ENCODE measurements around the gene PRDM15. TPM values are rescaled to one million over a fixed set of nuclear protein-coding genes. Genes with fewer than 3 reads are reported as not detected.

The PRDM15 gene
- total and polyA plus RNA-seq, 4 donors: 1.2 to 5.7 (median 2.1) TPM

DNA sequence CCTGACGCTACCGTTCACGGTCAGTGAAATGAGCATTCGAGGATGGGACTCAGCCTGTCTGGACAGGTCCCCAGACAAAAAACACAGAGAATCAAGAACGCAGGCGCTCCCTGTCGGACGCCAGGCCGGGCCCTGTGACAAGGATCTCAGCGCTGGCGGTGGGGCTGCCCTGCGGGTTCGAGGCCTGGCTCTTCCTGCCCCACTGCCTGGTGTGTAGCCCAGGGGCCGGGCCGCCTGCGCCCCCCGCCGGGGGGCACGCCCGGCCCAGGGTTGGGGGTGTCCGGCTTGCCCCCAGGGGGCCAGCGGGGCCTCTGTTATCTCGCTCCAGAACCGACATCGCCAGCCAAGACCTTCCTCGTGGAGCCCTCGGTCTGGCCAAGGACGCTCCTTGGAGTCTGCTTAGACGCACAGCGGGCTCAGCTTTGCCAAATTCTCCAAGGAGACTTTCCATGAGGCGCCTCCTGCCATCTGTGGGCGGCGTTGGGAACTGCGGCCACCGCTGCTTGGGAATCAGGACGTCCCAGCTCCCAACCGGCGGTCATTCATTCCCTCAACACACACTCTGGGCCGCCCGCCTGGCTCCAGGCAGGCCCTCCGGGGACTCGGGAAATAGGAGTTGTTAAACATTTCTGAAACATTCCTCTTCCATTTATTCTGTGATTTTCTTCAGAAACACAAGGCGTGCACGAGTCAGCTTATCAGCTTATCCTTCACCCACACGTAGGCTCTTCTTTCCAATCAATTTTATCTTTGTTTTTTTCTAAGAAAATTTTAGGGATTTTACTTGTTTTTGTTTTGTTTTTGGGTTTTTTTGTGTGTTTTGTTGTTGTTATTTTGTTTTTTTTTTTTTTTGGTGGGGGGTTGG lies 101.0 kb downstream of the PRDM15 start:
- no peak overlapping the region for H3K4me3 ChIP-seq (ENCODE audit: low read depth in 1 of 3, low read length in 3 of 3)
- TF ChIP-seq EGR1 (IDR thresholded peaks at IDR 0.05; ENCODE audit: low read depth in 2 of 2): no peak
- TF ChIP-seq RAD21 (IDR thresholded peaks at IDR 0.05): peak; percentile 89 to 93
- TF ChIP-seq, protein P1, sequence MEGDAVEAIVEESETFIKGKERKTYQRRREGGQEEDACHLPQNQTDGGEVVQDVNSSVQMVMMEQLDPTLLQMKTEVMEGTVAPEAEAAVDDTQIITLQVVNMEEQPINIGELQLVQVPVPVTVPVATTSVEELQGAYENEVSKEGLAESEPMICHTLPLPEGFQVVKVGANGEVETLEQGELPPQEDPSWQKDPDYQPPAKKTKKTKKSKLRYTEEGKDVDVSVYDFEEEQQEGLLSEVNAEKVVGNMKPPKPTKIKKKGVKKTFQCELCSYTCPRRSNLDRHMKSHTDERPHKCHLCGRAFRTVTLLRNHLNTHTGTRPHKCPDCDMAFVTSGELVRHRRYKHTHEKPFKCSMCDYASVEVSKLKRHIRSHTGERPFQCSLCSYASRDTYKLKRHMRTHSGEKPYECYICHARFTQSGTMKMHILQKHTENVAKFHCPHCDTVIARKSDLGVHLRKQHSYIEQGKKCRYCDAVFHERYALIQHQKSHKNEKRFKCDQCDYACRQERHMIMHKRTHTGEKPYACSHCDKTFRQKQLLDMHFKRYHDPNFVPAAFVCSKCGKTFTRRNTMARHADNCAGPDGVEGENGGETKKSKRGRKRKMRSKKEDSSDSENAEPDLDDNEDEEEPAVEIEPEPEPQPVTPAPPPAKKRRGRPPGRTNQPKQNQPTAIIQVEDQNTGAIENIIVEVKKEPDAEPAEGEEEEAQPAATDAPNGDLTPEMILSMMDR (IDR thresholded peaks at IDR 0.05; ENCODE audit: low read depth, low read length, missing input control): peak; percentile 96
- TF ChIP-seq SP1 (IDR thresholded peaks at IDR 0.05): no peak
- peak in 1 of 2 donors; percentile 17 for TF ChIP-seq RXRA (IDR thresholded peaks at IDR 0.05)
- TF ChIP-seq FOXA2 (IDR thresholded peaks at IDR 0.05): no peak
- no peak for TF ChIP-seq JUND (IDR thresholded peaks at IDR 0.05)
- no peak for TF ChIP-seq GABPA (IDR thresholded peaks at IDR 0.05 in 1 of 2, conservative IDR thresholded peaks at IDR 0.05 in 1 of 2)
- no peak for TF ChIP-seq TAF1 (conservative IDR thresholded peaks at IDR 0.05)
- peak in 1 of 2 donors; percentile 4 for TF ChIP-seq HNF4A (conservative IDR thresholded peaks at IDR 0.05)
- no peak for TF ChIP-seq YY1 (IDR thresholded peaks at IDR 0.05)
- peak; percentile 73 for DNase-seq (ENCODE audit: low spot score)

DNA sequence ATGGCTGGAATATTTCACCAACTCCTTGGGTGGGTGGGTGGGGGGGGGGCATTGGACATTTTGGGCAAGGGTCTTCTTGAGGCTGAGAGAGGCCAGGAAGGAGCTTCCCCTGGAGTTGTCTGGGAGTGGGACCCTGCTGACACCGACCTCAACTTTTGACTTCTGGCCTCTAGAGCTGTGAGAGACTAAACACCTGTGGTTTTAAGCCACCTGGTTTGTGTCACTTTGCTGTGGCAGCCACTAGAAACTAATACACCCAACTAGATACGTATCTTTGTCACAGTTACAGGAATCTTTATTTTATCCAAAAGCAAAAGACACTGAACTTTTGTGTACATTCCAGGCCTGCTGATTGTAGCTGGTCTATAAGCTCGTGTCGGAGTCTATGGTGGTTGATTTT lies 102.4 kb downstream of the PRDM15 start:
- Histone ChIP-seq H3K27ac (ENCODE audit: low read depth in 1 of 2, low read length in 2 of 2) (no peak overlapping the region), H3K4me1 (ENCODE audit: control insufficient read depth in 4 of 4, insufficient read depth in 4 of 4, low read length in 3 of 4) (peaks cover 0 to 7% (median 3%) of the 10 kb centered on the region in 4 donors), H3K27me3 (ENCODE audit: control insufficient read depth in 4 of 4, insufficient read depth in 4 of 4, low read length in 3 of 4) (no peaks in the 10 kb centered on the region), H3K9me3 (ENCODE audit: control insufficient read depth in 4 of 4, low read length in 3 of 4) (no peaks in the 10 kb centered on the region), H3K4me3 (ENCODE audit: low read depth in 1 of 3, low read length in 3 of 3) (no peak overlapping the region), H3K36me3 (ENCODE audit: control insufficient read depth in 4 of 4, insufficient read depth in 3 of 4, low read depth in 1 of 4, low read length in 3 of 4) (no peaks in the 10 kb centered on the region), H3K9ac (ENCODE audit: low read depth in 1 of 2, low read length in 2 of 2) (no peak overlapping the region)
- TF ChIP-seq SP1 (IDR thresholded peaks at IDR 0.05) (no peak), GABPA (IDR thresholded peaks at IDR 0.05 in 1 of 2, conservative IDR thresholded peaks at IDR 0.05 in 1 of 2) (no peak)
- TF ChIP-seq, protein P1 (IDR thresholded peaks at IDR 0.05; ENCODE audit: low read depth, low read length, missing input control): no peak
- TF ChIP-seq, protein P2, sequence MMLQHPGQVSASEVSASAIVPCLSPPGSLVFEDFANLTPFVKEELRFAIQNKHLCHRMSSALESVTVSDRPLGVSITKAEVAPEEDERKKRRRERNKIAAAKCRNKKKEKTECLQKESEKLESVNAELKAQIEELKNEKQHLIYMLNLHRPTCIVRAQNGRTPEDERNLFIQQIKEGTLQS (IDR thresholded peaks at IDR 0.05): no peak
- no peak for DNase-seq (ENCODE audit: low spot score)
- 91% methylated on average over 4 of the region's 4 CpGs for WGBS

More for the DNA sequence above, 101.0 kb downstream of the PRDM15 start:
- Histone ChIP-seq H3K27me3 (ENCODE audit: control insufficient read depth in 4 of 4, insufficient read depth in 4 of 4, low read length in 3 of 4) (no peaks in the 10 kb centered on the region), H3K9ac (ENCODE audit: low read depth in 1 of 2, low read length in 2 of 2) (no peak overlapping the region), H3K36me3 (ENCODE audit: control insufficient read depth in 4 of 4, insufficient read depth in 3 of 4, low read depth in 1 of 4, low read length in 3 of 4) (no peaks in the 10 kb centered on the region), H3K4me1 (ENCODE audit: control insufficient read depth in 4 of 4, insufficient read depth in 4 of 4, low read length in 3 of 4) (peaks cover 0 to 7% (median 3%) of the 10 kb centered on the region in 4 donors), H3K9me3 (ENCODE audit: control insufficient read depth in 4 of 4, low read length in 3 of 4) (no peaks in the 10 kb centered on the region), H3K27ac (ENCODE audit: low read depth in 1 of 2, low read length in 2 of 2) (no peak overlapping the region)
- 25% methylated on average over 45 of the region's 45 CpGs for WGBS

DNA sequence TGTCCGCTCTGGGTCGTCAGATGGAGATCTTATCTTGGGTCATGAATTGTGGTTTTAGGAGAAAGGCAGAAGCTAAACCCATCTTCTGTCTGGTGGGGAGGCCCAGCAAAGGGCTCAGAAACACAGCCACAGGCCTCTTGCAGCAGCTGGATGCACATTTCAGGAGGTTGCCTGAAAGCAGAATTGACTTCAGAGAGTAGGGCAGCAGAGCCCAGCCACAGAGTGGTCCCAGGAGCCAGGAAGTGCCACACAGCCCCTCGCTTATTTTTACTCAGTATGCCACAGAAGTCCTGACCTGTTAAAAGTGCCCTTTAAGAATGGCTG lies 104.0 kb downstream of the PRDM15 start:
- no peak overlapping the region for H3K4me3 ChIP-seq (ENCODE audit: low read depth in 1 of 3, low read length in 3 of 3)
- no peaks in the 10 kb centered on the region for H3K36me3 ChIP-seq (ENCODE audit: control insufficient read depth in 4 of 4, insufficient read depth in 3 of 4, low read depth in 1 of 4, low read length in 3 of 4)
- 67% methylated on average over 3 of the region's 3 CpGs for WGBS
- no peaks in the 10 kb centered on the region for H3K27me3 ChIP-seq (ENCODE audit: control insufficient read depth in 4 of 4, insufficient read depth in 4 of 4, low read length in 3 of 4)
- no peak overlapping the region for H3K27ac ChIP-seq (ENCODE audit: low read depth in 1 of 2, low read length in 2 of 2)
- H3K4me1 ChIP-seq (ENCODE audit: control insufficient read depth in 4 of 4, insufficient read depth in 4 of 4, low read length in 3 of 4): peaks cover 0 to 7% (median 3%) of the 10 kb centered on the region in 4 donors
- H3K9me3 ChIP-seq (ENCODE audit: control insufficient read depth in 4 of 4, low read length in 3 of 4): no peaks in the 10 kb centered on the region
- TF ChIP-seq NR2F2 (IDR thresholded peaks at IDR 0.05): no peak
- TF ChIP-seq YY1 (IDR thresholded peaks at IDR 0.05): no peak
- TF ChIP-seq RAD21 (IDR thresholded peaks at IDR 0.05): no peak
- no peak for DNase-seq (ENCODE audit: low spot score)
- H3K9ac ChIP-seq (ENCODE audit: low read depth in 1 of 2, low read length in 2 of 2): no peak overlapping the region

All from liver (tissue), 9 donors.